ENCODE data around the gene SCYL3.

SCYL3 gene

DNA sequence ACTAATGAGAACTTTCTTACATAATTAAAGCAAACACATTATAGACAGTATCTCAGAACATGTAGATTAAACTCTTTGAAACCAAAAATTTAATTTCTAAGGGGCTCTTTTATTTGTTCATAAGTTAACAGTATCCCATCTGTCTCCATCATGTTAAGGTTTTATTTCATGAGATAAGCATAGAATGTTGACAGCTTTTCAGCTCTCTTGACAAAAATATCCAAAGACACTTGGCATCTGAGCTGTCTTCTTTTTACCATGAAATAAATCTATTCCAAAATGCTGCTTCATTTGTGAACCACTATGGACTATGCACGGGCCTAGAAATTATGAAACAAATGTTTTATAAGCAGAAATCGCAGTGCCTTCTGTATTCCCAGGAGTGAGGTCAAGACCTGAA is 45.2 kb downstream of the SCYL3 start:
- TF ChIP-seq, protein P1, sequence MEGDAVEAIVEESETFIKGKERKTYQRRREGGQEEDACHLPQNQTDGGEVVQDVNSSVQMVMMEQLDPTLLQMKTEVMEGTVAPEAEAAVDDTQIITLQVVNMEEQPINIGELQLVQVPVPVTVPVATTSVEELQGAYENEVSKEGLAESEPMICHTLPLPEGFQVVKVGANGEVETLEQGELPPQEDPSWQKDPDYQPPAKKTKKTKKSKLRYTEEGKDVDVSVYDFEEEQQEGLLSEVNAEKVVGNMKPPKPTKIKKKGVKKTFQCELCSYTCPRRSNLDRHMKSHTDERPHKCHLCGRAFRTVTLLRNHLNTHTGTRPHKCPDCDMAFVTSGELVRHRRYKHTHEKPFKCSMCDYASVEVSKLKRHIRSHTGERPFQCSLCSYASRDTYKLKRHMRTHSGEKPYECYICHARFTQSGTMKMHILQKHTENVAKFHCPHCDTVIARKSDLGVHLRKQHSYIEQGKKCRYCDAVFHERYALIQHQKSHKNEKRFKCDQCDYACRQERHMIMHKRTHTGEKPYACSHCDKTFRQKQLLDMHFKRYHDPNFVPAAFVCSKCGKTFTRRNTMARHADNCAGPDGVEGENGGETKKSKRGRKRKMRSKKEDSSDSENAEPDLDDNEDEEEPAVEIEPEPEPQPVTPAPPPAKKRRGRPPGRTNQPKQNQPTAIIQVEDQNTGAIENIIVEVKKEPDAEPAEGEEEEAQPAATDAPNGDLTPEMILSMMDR (conservative IDR thresholded peaks at IDR 0.05; ENCODE audit: low read depth, low read length), result no peak
- no peaks in the 10 kb centered on the region; the same call in 1 of the 2 replicates for H4K20me1 ChIP-seq (ENCODE audit: insufficient read depth)
- H3K27ac ChIP-seq, result no peak overlapping the region
- H3K9ac ChIP-seq, result no peak overlapping the region
- no peak overlapping the region for H2AFZ ChIP-seq (ENCODE audit: low read depth)
- H3K79me2 ChIP-seq (ENCODE audit: insufficient read depth, low read depth), result peaks cover 13% of the 10 kb centered on the region; the same call in 1 of the 2 replicates
- peaks cover 29% of the 10 kb centered on the region for H3K4me1 ChIP-seq (ENCODE audit: low read depth, poor library complexity, severe bottlenecking)
- no peak overlapping the region for H3K4me3 ChIP-seq (IDR thresholded peaks at IDR 0.05; ENCODE audit: insufficient read depth, low read depth, low read length)
- no peak overlapping the region for H3K4me2 ChIP-seq
- no peaks in the 10 kb centered on the region for H3K27me3 ChIP-seq (ENCODE audit: insufficient read depth, low read depth)
- H3K36me3 ChIP-seq (ENCODE audit: insufficient read depth), result peaks cover 28% of the 10 kb centered on the region

DNA sequence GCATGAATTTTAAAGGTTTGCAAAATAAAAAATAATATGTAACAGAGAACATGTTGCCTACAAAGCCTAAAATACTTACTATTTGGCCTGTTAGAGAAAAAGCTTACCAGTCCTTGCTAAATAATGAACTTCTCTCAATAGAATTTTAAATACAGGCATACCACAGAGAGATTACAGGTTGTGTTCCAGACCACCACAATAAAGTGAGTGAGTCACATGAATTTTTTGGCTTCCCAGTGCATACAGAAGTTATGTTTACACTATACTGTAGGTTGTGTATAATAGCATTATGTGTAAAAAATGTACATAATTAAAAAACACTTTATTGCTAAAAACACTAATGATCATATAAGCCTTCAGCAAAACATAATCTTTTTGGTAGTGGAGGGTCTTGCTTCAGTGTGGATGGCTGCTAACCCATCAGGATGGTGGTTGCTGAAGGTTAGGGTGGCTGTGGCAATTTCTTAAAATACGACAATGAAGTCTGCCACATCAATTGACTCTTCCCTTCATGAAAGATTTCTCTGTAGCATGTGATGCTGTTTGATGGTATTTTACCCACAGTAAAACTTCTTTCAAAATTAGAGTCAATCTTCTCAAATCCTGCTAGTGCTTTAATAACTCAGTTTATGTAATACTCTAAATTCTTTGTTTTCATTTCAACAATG is 48.6 kb downstream of the SCYL3 start:
- H3K79me2 ChIP-seq (ENCODE audit: insufficient read depth, low read depth), result peaks cover 44% of the 10 kb centered on the region
- H2AFZ ChIP-seq (ENCODE audit: low read depth), result no peak overlapping the region
- TF ChIP-seq, protein P1 (conservative IDR thresholded peaks at IDR 0.05; ENCODE audit: low read depth, low read length), result no peak
- H3K4me1 ChIP-seq (ENCODE audit: low read depth, poor library complexity, severe bottlenecking), result peaks cover 50% of the 10 kb centered on the region
- peak overlapping the region; percentile 56; the same call in 1 of the 2 replicates for H3K27ac ChIP-seq
- no peaks in the 10 kb centered on the region; the same call in 1 of the 2 replicates for H4K20me1 ChIP-seq (ENCODE audit: insufficient read depth)
- H3K9ac ChIP-seq, result no peak overlapping the region
- 0 out of 2 replicates have a peak overlapping the region, but pooled peaks have one; percentile 4 for H3K4me2 ChIP-seq
- H3K27me3 ChIP-seq (ENCODE audit: insufficient read depth, low read depth), result no peaks in the 10 kb centered on the region
- peaks cover 21% of the 10 kb centered on the region for H3K36me3 ChIP-seq (ENCODE audit: insufficient read depth)
- H3K4me3 ChIP-seq (IDR thresholded peaks at IDR 0.05; ENCODE audit: insufficient read depth, low read depth, low read length), result no peak overlapping the region

DNA sequence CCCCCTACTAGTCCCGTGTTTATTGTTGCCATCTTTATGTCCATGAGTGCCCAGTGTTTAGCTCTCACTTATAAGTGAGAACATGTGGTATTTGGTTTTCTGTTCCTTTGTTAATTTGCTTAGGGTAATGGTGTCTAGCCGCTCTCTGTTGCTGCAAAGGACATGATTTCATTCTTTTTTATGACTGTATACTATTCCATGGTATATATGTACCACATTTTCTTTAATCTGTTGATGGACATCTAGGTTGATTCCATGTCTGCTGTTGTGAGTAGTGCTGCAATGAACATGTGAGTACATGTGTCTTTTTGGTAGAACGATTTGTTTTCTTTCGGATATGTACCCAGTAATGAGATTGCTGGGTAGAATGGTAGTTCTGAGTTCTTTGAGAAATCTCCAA is 54.8 kb downstream of the SCYL3 start:
- Histone ChIP-seq H3K27ac (no peak overlapping the region), H3K36me3 (ENCODE audit: insufficient read depth) (no peaks in the 10 kb centered on the region; the same call in 1 of the 2 replicates)

DNA sequence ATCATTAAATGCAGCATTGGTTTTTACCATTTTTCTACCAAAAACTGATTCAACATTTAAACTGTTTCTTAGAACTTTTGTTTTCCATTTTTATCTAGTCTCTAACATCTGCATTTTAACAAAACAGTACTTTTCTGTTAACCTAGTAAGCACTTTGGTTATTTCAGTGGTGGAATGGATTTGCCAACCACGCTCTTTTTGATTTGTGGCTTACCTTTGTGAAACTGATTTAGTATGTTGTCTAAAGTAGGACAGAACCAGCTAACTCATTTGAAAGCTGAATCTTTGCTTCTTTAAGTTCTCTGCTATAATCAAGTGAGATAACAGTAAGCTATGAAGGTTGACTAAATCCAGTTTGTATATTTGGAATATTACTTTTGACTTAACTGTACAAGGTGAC is 57.5 kb downstream of the SCYL3 start:
- Histone ChIP-seq H3K4me3 (IDR thresholded peaks at IDR 0.05; ENCODE audit: insufficient read depth, low read depth, low read length) (peak overlapping the region; percentile 86), H2AFZ (ENCODE audit: low read depth) (no peak overlapping the region), H3K79me2 (ENCODE audit: insufficient read depth, low read depth) (peaks cover 41% of the 10 kb centered on the region), H4K20me1 (ENCODE audit: insufficient read depth) (no peaks in the 10 kb centered on the region), H3K4me1 (ENCODE audit: low read depth, poor library complexity, severe bottlenecking) (peaks cover 74% of the 10 kb centered on the region), H3K27ac (peak overlapping the region; percentile 79), H3K4me2 (peak overlapping the region; percentile 79), H3K9ac (peak overlapping the region; percentile 62), H3K36me3 (ENCODE audit: insufficient read depth) (no peaks in the 10 kb centered on the region; the same call in 1 of the 2 replicates), H3K27me3 (ENCODE audit: insufficient read depth, low read depth) (no peaks in the 10 kb centered on the region)
- TF ChIP-seq, protein P1 (conservative IDR thresholded peaks at IDR 0.05; ENCODE audit: low read depth, low read length), result no peak

More for the DNA sequence above, 54.8 kb downstream of the SCYL3 start:
- H3K9ac ChIP-seq, result no peak overlapping the region
- H3K27me3 ChIP-seq (ENCODE audit: insufficient read depth, low read depth), result no peaks in the 10 kb centered on the region
- TF ChIP-seq, protein P1 (conservative IDR thresholded peaks at IDR 0.05; ENCODE audit: low read depth, low read length), result no peak
- H4K20me1 ChIP-seq (ENCODE audit: insufficient read depth), result no peaks in the 10 kb centered on the region; the same call in 1 of the 2 replicates
- H3K4me3 ChIP-seq (IDR thresholded peaks at IDR 0.05; ENCODE audit: insufficient read depth, low read depth, low read length), result no peak overlapping the region
- peaks cover 90% of the 10 kb centered on the region for H3K4me1 ChIP-seq (ENCODE audit: low read depth, poor library complexity, severe bottlenecking)
- no peak overlapping the region for H2AFZ ChIP-seq (ENCODE audit: low read depth)
- peaks cover 65% of the 10 kb centered on the region for H3K79me2 ChIP-seq (ENCODE audit: insufficient read depth, low read depth)
- no peak overlapping the region for H3K4me2 ChIP-seq
